ENCODE measurements around the gene CACTIN.
"Not testable (repeated sequence)": the region's sequence is repeated elsewhere in the genome, so short reads cannot be mapped to it uniquely, and the experiment has no call there.

Gene CACTIN

DNA sequence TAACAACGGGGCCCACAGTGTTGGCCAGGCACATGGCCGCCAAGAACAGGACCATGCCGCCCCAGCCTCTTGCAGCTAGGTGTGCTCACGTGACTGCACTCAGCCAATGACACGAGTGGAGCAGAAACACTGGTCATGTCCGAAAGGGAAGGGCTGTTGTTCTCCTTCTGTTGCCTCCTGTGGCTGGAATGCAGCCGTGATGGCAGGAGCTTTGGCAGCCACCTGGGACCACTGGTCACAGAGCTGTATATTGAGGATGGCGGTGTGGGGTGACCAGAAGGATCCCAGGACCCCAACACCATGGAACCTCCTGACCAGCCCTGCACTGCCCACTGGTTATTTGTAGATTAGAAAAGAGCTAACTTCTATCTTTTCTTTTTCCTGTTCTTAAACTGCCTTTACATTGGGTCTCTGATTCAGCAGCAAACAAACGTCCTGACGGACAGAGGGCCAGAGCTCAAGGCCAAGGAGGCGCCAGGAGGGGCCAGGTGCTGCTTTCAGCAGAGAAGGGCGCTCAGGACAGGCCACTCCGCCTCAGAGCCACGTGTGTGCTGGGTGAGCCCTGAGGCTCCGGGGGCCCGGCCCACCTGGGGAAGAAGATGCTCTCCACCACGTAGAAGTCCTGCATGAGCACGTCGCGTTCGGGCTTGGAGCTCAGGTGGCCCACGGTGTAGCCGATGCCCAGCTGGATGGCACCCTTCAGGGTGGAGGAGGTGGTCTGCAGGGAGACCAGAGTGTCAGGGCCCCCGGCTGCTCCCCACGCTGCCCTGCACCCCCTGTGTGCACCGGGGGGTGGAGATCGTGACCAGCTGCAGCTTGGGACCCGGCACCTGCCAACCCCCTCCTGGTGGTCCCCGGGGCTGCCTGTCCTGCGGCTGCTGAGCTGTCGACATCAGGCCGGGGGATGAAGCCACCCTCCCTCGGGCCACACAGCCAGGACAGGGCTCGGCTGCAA lies 35.0 kb upstream of the CACTIN start:
- DNase-seq: no peak

DNA sequence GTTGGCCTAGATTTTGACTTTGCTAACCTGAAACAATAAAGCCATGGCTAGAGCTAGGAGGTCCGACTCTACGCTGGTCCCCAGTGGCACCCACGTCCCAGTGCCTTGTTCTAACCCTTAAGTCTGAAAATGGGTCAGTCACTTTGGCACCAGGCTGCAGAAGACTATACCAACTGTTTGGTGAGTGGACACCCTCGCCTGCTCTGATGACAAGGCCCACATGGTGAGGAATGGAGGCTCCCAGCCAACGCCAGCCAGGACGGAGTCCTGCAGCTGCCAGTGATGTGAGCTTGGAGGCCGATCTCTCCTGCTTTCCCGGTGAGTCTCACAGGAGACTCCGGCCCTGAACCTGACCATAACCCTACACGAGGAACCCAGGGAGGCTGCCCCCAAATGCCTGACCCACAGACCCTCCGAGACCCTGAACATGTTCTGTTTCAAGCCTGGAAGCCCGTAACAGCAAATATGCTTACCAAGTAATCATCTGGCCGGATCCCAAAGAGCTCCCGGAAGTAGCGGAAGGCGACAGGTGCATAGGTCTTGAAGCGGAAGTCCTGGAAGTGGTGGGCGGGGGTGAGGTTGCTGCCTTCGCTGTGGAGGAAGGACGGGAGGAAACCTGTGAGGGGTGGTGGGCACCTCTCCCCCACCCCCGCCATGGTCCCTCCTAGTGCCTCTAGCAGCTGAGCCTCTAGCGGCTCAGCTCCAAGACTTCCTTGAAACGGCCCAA lies 34.1 kb upstream of the CACTIN start:
- no peak for DNase-seq

DNA sequence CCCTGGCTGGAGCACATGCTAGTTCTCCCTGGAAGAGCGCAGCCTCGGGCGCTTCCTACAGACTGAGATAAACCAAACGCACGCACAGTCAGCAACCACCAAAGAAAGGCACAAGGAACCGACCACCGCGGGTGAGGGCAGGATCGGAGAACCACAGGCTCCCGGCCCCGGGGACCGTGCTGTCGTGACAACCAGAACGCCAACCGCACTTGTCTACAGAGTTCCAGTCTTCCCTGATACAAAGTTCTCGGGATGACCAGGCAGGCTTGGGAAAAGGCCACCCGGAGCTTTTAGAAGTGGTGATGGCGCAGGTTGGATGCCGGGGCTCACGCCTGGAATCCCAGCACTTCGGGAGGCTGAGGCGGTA lies 33.1 kb upstream of the CACTIN start:
- DNase-seq: no peak

DNA sequence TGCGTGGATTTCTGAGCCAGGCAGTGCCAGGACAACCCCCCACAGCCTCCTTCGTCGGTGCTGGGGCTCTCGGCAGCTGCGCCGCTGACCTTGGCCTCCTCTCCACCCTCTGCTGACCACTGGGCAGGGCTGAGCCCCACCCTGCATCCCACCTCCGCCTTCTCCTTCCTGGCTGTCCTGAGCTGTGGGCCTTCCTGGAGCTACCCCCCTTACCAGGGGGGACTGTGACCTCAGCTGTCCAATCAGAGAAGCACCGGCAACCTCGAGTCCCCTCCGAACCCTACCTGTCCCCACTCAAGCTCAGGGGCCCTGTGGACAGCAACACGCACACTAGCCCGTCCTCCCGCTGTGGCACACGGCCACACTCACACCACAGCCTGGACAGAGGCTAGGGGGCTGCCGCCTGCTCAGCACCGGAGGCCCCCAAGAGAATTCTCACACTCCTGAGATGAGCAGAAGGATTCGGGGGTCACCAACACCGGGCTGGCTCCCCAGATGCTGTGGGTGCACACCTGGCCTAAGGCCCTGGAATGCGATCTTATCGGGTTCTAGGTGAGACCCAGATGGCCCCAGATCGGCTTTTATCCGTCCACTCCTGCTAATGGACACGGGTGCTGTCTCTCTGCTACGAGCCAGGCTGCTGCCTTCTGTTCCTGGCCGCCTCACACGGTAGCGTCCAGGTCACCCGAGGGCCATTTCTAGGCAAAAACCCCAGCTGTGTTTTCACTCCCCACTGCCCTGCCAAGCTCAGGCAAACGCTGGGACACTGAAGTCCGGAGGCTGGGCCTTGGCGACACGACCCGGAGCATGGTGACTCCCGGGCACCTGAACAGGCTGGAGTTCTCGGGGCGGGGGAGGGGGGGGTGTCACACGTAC lies 32.5 kb upstream of the CACTIN start:
- DNase-seq: no peak

DNA sequence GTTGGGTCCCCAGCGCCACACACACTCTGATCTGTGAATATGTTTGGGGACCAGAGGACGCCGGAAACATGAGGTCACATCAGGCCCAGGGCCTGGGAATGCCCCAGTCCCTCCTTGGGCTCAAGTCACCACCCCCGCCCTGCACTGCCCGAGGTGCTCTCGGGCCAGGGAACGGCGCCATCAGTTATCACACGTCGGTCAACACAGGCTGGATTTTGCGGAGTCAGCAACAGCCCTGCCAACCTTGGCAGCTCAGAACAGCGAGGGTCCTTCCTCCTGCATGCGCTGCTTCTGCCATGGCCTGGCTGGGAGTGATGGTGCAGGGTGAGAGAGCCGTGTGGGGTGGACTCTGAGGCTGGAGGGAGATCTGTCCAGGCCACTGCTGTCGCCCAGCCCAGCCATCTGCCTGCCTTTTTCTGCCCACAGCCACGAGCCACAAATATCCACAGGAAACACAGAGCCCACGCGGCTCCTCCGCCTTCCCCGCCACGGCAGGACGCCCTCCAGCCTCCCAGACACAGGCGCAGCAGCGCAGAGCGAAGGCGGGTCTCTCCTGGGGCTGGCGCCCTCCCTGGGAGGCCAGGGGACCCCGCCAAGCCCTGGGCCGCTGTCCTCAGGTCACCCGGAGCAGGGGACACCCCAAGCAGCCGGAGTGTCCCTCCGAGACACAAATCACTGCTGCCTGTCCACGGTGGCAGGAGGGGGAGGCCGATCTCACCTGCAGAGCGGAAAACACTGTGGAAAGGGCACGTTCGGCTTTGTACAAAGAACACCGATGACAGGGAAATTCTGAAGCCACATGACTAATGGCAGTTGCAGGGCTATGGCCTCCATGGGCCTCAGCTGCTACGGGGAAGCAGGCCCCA lies 31.6 kb upstream of the CACTIN start:
- no peak for DNase-seq

DNA sequence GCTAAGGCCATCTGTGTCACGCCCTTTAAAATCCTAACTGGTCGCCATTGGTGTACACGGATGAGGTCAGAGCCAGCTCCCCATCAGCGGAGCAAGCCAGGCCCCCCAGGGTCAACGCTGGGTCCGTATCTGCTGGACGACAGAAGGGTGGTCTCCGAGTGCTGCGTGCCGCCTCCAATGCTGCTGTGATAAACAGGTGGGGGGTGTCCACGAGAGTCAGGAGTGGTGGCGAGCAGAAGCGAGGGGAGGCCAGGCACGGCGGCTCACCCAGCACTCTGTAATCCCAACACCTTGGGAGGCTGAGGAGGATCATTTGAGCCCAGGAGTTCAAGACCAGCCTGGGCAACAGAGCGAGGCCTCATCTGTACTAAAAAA lies 30.8 kb upstream of the CACTIN start:
- no peak for DNase-seq

DNA sequence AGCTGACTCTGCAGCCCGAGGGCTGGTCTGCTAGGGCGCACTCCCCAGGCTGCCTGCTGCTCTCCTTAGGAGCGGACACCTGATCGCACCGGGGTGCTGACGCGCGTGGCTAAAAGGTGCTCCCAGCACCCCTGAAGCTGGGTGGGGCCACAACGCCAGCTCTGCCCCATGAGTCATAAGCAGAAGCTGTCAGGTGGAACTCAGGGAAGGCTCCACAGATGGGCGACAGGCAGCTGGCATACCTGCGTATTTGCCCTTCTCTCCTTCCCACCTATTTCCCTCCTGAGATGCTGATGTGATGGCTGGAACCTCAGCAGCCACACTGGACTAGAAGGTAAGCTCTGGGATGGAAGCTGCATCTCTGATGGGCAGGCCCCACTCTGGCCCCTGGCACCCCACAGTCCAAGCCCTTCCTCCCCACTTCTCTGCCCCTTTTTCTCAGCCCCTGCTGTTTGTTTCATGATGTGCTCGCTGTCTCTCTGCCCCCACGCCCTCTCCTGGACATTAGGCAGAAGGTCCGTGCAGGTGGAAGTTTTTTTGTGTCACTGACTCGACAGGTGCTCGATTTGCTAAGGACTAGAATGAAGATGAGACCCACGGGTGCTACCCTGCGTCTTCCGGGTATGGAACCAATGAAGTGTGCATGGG lies 30.3 kb upstream of the CACTIN start:
- DNase-seq: no peak

DNA sequence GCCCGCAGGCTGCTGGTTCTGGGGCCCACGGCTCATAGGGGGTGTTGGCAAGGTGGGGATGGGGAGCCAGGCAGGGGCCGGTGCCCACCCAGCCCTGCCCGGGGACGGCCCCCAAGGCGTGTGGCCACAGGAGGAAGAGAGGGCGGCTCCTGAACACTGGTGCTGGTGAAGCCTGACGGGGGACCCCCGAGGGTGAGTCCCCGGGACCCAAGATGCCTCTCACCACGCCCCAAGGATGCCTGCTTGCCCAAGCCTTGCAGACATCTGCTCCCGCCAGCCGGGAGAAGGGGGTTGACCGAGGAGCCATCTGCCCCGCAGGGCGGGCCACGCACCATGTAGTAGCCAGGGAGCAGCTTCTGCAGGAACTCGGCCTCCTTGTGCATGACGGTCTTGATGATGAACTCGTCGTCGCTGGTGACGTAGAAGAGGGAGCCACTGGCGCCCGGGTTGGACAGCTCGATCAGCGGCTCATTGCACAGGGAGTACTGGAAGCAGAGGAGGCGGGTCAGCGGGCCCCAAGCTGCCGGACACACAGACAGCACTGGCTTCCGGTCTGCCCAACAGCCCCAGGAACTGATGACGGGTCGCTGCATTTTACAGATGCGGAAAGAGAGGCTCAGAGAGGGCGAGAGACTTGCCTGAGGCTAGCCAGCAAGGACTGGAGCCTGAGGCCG lies 29.6 kb upstream of the CACTIN start:
- no peak for DNase-seq

DNA sequence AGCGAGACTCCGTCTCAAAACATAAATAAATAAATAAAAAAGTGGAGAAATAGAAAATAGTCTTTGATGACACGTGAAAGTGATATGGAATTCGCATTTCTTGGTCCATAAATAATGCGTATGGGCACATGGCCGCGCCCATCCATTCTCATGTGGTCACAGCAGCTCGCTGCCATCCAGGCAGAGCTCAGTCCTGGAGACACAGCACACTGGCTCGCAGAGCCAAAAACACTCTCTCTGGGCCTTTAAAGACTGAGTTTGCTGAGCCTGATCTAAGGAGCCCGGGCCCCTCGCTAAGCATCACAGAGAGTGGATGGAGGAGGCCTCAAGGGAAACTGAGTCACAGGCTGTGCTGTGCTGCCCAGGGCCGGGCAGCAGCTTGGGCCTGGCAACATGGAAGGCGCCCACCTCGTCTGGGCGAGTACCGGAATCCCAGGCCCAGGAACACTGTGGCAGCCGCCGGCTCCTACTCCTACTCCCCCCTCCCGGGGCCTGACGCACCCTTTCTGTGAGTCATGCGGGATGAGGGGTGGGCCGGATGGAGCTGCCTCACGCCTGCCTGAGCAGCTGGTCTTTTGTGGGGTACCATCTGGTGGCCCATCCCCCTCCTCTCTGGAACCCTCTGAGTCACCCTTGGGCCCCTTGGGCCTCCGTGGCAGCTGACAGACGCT lies 28.9 kb upstream of the CACTIN start:
- no peak for DNase-seq

DNA sequence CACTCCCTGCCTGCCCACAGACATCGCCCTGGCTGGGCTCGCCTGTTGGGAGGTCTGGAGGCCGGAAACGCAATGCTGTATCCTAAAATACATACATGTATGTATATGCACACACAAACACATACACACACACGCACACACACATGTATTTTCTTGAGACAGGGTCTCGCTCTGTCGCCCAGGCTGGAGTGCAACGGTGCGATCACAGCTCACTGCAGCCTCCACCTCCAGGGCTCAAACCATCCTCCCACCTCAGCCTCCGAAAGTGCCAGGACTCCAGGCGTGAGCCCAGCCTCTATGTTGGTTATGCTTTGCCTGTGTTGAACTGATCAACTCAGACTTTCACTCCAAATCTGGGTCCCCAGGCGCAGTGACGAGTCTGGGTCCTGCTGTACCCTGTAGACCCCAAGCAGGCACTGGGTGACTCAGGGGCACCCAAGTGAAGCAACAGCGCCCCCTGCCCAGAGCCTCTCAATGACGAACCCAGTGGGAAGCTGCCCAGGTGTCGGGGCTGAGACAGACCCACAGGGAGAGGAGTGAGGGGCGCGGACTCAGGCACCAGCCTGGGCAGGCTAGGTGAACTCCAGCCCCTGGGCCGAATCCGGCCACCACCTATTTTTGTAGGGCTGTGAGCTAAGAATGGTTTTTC lies 27.4 kb upstream of the CACTIN start:
- no peak for DNase-seq

DNA sequence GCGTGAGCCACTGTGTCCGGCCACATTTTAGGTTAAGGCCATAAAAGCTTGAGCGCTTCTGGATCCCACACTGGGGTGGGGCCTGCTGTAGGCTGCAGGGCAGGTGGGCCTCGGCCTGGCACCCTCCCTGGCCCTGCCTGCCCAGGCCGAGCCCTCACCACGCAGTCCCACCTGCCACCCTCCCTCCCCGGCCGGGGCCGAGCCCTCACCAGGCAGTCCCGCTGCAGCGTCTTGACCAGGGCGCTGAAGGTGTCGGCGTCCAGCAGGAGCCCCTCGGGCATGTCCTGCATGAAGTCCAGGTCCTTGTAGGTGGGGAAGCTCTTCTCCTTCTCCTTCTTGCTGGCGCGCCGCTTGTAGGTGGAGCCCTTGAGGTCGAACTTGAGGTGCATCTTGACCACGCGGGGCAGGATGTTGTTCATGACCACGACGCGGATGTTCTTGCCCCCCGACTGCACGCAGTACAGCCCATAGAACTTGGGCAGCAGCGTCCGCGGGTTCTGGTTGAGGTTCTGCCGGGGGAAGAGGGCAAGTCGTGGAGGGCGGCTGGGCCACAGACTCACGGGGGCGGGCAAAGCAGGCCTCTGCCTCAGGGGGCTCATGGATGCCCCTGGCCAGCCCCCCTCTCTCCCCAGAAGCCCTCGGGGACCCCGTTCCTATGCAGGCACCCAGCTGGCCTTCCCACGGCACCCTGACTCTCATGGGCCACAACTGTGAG lies 26.6 kb upstream of the CACTIN start:
- no peak for DNase-seq

DNA sequence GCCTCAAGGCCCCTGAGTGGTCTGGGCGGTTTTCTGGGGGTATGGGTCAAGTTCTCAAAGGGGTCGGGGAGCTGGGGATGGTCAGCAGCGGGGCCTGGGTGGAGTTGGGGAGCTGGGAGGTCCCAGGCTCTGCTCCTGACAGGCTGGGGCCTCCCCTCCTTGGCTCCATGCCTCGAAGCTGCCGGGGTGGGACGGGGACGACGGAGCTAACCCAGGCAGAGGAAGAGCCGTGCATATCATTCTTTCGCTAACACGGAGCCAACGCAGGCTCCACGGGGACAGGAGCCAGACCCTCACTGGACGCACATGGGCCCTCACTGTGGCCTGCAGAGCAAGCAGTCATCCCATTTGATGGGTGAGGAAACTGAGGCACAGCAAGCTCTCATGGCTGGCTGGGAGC lies 25.8 kb upstream of the CACTIN start:
- DNase-seq: no peak

DNA sequence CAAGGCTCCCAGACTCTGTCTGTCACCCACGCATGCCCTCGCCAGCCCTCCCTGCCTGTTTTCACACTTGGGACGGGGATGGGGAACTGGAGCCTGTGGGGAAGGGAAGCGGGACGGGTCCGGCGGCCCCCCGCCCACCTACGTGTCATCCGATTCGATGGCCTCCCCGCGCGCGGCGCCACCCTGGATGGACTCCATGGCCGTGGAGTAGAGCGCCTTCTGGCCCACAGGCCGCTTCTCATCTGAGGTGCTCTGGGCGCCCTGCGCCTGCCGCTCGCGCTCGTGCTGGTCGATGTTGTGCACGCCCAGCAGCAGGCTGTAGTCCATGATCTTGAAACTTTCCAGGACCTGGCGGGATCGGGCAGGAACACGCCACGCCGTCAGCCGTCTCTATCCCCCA lies 25.1 kb upstream of the CACTIN start:
- DNase-seq: no peak

DNA sequence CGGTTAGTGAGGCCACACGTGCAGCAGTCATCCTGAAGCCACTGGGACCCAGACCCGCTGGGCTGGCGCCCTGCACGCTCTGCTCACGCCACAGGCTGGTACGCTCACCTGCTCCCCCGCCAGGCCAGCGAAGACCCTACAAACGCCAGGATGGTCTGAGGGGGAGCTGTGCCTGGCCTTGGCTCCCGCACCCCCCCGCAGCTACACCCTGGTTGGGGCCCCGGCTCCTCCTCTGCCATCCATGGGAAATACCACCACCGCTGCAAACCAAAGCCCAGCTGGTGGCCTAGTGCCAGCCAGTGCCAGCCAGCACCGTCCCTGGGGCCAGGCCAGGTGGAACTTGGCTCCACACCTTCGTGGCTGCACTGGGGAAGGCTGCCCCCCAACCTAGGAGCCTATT lies 23.3 kb upstream of the CACTIN start:
- DNase-seq: no peak

DNA sequence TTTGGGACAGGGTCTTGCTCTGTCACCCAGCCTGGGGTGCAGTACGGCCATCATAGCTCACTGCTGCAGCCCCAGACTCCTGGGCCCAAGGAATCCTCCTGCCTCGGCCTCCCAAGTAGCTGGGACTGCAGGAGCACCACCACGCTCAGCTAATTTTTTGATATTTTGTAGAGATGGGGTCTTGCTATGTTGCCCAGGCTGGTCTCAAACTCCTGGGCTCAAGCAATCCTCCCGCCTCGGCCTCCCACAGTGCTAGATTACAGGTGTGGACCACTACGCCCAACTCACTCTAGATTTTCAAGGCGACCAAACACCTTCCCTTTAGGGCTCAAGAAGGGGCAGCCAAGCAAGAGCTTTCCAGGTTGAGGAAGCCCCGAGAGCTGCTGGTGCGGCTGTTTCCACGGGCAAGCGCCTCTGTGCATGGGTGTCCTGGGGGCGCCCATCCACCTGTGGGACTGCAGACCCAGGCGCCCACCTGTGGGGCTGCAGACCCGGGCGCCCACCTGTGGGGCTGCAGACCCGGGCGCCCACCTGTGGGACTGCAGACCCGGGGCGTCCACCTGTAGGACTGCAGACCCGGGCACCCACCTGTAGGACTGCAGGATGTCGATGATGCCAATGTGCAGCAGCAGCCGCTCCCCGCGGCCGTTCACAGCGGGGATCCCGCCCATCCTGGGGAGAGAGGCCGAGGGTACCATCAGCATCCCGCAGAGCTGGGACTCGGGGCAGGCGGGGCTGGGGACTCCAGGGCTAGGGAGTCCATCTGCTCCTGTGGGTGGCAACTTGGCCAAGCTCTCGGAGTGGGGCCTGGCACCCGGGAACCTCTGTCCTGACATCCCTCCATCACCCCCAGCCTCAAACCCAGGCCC lies 21.7 kb upstream of the CACTIN start:
- no peak for DNase-seq

DNA sequence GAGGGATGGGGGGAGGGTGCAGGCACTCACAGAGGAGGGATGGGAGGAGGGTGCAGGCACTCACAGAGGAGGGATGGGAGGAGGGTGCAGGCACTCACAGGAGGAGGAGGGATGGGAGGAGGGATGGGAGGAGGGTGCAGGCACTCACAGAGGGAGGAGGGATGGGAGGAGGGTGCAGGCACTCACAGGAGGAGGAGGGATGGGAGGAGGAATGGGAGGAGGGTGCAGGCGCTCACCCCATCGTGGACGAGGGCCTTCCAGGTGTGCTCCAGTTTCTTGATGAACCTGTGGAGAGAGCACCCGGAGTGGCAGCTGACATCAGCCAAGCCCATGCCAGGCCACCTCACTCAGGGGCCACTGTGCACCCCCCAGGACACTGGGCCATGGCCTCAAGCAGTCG lies 20.5 kb upstream of the CACTIN start:
- not testable (repeated sequence) for DNase-seq

DNA sequence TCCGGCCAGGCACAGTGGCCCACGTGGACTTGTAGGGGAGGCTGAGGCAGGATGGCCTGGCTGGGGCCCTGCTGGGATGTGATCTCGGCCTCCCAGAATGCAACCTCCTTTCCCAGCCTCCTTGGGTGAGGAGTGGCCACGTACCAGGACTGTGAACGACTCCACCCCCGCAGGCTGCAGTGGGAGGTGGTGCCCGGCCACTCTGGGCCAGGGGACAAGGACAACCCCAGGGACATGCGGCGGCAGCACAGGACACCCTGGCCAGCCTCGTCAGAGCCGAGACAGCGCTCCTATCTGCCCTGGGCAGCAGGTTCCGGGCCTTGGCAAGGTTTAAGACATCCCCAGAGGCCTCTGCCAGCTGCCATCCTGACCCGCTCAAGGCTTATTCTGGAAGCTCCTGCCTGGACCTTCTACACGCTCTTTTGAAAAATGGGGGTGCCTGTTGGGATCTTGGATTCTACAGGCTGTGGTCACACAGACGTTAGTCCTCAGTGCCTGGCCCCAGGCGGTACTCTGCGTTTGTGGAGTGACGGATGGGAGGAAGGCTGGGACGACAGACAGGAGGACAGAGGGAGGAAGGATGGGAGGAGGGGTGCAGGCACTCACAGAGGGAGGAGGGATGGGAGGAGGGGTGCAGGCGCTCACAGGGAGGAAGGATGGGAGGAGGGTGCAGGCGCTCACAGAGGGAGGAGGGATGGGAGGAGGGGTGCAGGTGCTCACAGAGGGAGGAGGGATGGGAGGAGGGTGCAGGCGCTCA lies 19.9 kb upstream of the CACTIN start:
- no peak for DNase-seq

DNA sequence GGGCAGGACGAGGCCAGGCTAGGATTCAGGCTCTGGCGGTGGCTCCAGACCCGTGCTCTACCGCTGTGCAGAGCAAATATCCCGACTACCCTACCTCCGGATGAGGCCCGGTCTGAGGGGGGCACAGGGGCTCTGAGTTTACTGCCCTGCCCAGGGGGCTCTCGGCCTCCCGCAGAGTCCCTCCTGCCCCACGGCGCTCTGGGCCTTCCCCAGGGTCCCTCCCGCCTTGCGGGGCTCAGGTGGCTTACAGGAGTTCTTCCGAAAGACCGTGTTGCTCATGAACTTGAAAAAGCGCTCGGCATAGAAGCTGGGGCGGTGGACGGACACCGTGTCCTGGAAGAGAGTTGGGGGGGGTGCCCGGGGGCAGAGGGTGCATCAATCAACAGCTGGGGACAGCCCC lies 19.1 kb upstream of the CACTIN start:
- DNase-seq: no peak

Data from stimulated activated CD4-positive, alpha-beta T cell treated with anti-CD3 and anti-CD28 coated beads, Interleukin-4, amount 100 ng/mL, for 24 hours (primary cell).